OCI-LY3 (cell line): ENCODE results near the gene CSF3R.

ENCODE experiments used
- EZH2phosphoT487 ChIP-seq: fragments of 200-600 bp; shearing (Covaris generic); IDR thresholded peaks from 2 replicates; pipeline ENCODE4 v1.6.1; 2018; ENCODE audit warnings: antibody characterized with exemption, mixed run types, low read depth
- TF ChIP-seq, protein P1 (sequence below): fragments of 200-600, 300-600 bp; sonication (generic); IDR thresholded peaks from 2 replicates; pipeline ENCODE4 v1.5.1; 2014; ENCODE audit warnings: antibody characterized with exemption, low read length, low read depth

DNA sequence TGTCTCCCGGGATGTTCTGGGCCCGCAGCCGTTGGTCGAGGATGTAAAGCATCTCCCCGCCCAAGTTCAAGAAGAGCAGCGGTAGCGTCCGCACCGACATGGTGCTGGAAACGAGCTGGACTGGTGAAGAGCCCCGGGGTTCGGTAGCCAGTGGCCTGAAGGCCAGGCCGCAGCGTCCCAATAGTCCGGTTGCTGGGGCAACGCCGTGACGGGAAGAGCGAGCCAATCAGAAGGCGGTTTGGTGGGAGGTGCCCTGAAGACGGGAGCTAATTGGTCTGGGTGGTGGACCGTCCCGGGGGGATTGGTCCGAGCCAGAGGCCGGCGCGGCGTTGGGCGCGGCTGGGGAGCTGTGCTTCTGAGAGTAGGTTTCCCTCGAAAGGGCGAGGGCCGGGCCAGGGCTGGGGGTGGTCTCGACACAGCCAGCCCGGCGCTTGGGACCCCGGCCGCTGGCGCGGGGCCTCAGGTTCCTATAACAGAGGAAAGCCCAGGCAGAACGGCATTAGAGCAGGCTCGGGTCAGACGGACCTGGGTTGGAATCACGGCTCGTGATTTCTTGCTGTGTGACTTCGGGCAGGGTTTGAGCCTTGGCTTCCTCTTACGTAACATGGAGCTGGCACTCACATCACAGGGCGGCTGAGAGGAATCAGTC lies 32.3 kb downstream of the CSF3R start, which contains the start of gene OSCP1:
- TF ChIP-seq, protein P1, sequence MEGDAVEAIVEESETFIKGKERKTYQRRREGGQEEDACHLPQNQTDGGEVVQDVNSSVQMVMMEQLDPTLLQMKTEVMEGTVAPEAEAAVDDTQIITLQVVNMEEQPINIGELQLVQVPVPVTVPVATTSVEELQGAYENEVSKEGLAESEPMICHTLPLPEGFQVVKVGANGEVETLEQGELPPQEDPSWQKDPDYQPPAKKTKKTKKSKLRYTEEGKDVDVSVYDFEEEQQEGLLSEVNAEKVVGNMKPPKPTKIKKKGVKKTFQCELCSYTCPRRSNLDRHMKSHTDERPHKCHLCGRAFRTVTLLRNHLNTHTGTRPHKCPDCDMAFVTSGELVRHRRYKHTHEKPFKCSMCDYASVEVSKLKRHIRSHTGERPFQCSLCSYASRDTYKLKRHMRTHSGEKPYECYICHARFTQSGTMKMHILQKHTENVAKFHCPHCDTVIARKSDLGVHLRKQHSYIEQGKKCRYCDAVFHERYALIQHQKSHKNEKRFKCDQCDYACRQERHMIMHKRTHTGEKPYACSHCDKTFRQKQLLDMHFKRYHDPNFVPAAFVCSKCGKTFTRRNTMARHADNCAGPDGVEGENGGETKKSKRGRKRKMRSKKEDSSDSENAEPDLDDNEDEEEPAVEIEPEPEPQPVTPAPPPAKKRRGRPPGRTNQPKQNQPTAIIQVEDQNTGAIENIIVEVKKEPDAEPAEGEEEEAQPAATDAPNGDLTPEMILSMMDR, result no peak
- TF ChIP-seq EZH2phosphoT487, result no peak
